Fibroblast of mammary gland (primary cell): ENCODE measurements around the gene SLC35D3.
A peak's percentile ranks its signal among the peaks of the same experiment; 100 is the strongest.

Experiments used
- DNase-seq: peaks from one replicate; pipeline ENCODE4 v3.0.0-alpha.2; 2010; ENCODE audit warnings: low read depth
- H3K4me3 ChIP-seq: 2 replicates; pipeline ENCODE4 v1.5.1; 2011; ENCODE audit warnings: low read depth, mild to moderate bottlenecking, low read length, moderate library complexity; ENCODE audit not compliant: control insufficient read depth
- TF ChIP-seq, protein P1 (sequence below): conservative IDR thresholded peaks from 2 replicates; pipeline ENCODE4 v1.5.1; 2011; ENCODE audit warnings: low read depth, low read length, inconsistent platforms; ENCODE audit not compliant: control insufficient read depth, insufficient read depth

The SLC35D3 gene

DNA sequence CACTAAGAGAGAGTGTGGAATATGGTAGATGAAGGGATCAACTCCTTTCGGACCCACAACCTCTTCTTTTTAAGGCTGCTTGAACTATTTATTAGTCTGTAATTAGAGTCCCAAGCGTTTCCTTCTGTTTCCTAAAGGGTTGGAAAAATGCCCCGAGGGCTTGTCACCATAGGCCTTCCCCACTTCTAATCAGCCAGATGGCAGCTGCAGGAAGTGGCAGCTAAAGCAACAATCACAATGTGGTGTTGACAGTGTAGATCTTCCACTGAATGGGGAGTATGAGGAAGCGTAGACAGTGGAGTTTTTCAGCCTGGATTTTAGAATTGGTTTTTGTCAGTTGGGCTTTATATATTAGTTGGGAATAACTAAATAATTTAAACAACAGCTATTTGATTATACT is 40.6 kb downstream of the SLC35D3 start:
- no peak overlapping the region for H3K4me3 ChIP-seq
- TF ChIP-seq, protein P1, sequence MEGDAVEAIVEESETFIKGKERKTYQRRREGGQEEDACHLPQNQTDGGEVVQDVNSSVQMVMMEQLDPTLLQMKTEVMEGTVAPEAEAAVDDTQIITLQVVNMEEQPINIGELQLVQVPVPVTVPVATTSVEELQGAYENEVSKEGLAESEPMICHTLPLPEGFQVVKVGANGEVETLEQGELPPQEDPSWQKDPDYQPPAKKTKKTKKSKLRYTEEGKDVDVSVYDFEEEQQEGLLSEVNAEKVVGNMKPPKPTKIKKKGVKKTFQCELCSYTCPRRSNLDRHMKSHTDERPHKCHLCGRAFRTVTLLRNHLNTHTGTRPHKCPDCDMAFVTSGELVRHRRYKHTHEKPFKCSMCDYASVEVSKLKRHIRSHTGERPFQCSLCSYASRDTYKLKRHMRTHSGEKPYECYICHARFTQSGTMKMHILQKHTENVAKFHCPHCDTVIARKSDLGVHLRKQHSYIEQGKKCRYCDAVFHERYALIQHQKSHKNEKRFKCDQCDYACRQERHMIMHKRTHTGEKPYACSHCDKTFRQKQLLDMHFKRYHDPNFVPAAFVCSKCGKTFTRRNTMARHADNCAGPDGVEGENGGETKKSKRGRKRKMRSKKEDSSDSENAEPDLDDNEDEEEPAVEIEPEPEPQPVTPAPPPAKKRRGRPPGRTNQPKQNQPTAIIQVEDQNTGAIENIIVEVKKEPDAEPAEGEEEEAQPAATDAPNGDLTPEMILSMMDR, result no peak
- DNase-seq, result no peak

DNA sequence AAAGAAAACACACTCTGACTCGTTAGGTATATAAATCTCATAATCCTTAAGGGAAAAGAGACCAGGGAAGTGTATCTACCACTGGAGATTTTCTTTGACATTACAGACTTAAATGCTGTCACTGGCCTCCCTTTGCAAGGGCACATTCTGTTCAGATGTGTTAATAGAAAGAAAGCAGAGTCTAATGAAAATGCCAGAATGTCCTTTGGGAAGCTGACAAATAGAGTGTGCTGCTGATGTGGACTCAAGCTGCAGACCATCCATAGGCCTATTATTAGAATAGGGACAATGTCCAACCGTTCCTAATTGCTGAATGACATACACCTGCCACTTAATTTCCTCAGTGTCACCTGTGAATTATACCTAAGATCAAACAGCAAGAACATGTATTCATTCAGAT is 41.2 kb downstream of the SLC35D3 start:
- no peak for DNase-seq
- TF ChIP-seq, protein P1, result no peak
- no peak overlapping the region for H3K4me3 ChIP-seq

DNA sequence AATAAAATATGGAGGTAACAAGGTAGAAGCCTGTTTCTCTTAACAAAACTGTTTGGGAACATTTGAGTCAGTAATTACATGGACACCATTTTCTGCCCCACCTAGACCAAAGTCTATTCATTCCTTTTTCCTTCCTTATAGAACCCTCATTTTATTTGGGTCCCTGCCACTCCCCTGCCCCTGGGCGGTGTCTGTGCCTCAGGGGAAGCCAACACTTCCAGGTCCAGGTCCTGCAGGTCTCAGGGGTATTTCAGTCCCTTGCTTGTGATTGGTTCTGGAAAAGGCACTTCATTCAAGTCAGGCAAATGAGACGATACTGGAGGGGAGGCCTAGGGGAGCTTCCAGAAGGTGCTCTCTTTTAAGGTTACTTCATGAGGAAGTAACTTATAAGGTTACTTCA is 42.3 kb downstream of the SLC35D3 start:
- TF ChIP-seq, protein P1, result no peak
- DNase-seq, result no peak
- H3K4me3 ChIP-seq, result no peak overlapping the region

DNA sequence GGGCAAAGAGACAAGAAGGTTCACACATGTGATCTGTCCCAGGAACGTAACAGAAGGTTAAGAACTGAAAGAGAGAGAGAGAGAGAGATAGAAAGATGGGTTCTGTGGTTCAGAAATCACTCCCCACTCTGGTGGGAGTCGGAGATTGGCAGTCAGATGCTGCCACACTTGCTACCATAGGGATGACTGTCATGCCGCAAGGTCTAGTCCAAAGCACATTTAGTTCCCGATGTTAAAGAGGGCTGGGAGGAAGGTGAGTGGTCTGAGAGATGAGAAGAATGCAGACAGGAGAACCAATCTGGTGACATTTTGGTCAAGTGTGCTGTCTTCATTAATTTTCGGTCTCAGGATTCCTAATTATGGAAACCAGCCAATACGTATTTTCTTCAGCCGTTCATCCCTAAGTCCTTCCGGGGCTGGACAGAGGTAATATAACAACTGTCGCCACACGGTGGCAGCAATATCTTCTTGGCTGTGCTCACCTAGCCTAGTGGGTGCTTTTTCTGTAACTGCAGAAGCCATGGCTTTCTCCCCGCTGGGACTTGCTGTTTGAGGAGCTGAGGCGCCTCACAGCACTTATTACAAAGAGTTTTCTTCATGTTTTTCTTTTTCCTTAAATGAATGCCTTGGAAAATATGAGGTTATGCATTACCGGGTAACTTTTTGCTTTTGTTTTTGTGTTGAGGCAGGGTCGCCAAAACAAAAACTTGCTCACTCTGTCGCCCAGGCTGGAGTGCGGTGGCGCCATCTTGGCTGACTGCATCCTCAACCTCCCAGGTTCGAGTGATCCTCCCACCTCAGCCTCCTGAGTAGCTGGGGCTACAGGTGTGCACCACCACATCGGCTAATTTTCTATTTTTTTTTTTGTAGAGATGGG is 46.0 kb downstream of the SLC35D3 start:
- H3K4me3 ChIP-seq, result no peak overlapping the region
- TF ChIP-seq, protein P1, result peak; percentile 68
- DNase-seq, result peak; percentile 72

DNA sequence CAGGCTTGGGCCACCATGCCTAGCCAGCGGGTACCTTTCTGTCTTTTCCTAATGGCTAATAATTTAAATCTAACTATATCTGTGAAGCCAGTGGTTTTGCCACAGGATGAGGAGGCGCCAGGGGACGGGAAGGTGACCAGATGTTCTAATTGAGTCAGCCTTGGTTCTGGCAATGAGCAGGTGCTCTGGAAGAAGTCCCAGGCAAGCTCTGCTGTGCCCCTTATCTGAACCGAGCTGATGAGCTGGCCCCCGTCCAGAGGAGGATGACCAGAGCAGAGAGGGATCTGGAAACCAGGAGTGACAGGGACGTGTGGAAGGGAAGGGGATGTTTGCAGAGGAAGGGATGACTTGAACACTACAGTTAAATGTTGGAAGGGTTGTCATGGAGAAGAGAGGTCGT is 46.7 kb downstream of the SLC35D3 start:
- no peak overlapping the region for H3K4me3 ChIP-seq
- no peak for DNase-seq
- TF ChIP-seq, protein P1, result no peak

DNA sequence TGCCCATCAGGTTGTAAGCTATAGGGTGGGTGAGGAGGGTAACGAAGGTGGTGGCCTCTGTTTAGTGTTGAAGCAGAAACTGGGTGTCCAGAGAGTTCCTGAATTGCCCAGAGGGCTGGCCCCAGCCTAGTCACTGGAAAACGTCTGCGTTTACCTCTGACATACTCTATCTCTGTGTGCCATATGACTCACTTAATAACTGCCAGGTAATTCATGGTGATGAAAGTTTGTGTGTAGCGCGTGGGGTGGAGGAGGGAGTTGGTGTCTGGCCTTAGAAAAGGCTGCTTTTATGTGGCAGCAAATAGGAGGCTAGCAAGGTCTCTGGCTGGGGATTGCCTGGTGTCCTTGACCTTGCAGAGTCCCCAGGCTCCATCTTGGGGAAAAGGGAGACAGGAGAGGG is 47.3 kb downstream of the SLC35D3 start:
- no peak for DNase-seq
- TF ChIP-seq, protein P1, result no peak
- no peak overlapping the region for H3K4me3 ChIP-seq

DNA sequence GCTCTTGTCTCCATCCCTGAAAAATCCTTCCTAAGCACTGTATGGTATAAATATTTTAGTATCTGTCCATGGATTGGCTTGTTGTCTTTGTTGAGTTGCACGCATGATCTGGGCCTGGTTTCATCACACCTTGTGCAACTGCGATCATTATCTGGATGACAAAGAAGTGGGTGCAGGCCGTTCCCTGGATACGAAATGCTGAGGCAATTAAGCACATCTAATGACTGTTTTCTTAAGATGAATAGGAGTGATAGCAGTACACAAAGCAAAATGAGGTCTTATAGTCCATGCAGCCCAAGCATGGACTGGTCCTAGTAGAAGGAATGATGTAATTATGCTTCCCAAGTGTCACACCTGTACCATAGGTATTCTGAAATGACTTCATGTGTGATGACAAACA is 47.8 kb downstream of the SLC35D3 start:
- TF ChIP-seq, protein P1, result no peak
- H3K4me3 ChIP-seq, result no peak overlapping the region
- DNase-seq, result no peak
